C4-2B (cell line): ENCODE results near the gene RBPJL.

Source experiments
- ZFX ChIP-seq: fragments of 450-650 bp; IDR thresholded peaks from 2 replicates; pipeline ENCODE4 v1.6.1; 2017
- TF ChIP-seq, protein P1 (sequence below): fragments of 450-650 bp; conservative IDR thresholded peaks from 2 replicates; pipeline ENCODE4 v1.5.1; 2017; ENCODE audit warnings: mild to moderate bottlenecking

DNA sequence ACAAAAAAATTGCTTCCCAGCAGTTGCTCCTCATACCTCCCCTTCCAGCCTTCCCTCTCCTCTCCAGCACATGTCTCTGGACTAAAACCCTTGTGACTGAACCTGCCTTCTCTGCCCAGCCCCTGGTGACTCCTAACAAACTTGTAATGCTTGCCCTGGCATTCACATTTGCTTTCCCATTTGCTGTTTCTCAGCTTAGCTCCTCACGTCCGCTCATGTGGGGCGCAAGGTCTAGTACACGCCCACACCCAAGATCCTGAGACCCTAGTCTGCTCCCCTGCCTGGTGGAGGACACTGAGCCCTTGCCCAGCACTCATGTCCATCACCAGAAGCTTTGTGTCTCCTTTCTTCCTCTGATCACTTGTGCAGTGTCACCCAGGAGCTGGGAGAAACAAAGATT lies 18.3 kb upstream of the RBPJL start:
- TF ChIP-seq, protein P1, sequence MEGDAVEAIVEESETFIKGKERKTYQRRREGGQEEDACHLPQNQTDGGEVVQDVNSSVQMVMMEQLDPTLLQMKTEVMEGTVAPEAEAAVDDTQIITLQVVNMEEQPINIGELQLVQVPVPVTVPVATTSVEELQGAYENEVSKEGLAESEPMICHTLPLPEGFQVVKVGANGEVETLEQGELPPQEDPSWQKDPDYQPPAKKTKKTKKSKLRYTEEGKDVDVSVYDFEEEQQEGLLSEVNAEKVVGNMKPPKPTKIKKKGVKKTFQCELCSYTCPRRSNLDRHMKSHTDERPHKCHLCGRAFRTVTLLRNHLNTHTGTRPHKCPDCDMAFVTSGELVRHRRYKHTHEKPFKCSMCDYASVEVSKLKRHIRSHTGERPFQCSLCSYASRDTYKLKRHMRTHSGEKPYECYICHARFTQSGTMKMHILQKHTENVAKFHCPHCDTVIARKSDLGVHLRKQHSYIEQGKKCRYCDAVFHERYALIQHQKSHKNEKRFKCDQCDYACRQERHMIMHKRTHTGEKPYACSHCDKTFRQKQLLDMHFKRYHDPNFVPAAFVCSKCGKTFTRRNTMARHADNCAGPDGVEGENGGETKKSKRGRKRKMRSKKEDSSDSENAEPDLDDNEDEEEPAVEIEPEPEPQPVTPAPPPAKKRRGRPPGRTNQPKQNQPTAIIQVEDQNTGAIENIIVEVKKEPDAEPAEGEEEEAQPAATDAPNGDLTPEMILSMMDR: no peak
- TF ChIP-seq ZFX: no peak
